Panc1 (cell line): ENCODE results near the gene RNU6-8. TPM values are rescaled to one million over a fixed set of nuclear protein-coding genes. Genes with fewer than 3 reads are reported as not detected.

ENCODE experiments used
- ATAC-seq: fragments of 200-7000 bp; cut with Tn5 transposase; 2 replicates; pipeline ENCODE4 v1.9.1; 2020; ENCODE audit warnings: mild to moderate bottlenecking, moderate library complexity
- BruUV-seq: library from RNA; stranded (reverse); fragments of 400-500 nt; replicated peaks from 2 replicates; lab custom pipeline; 2021; lab: Mats Ljungman, UMichigan
- CTCF ChIA-PET: fragments of 300-600 bp; sonication (Branson Sonifier 250); formaldehyde crosslinking; loops from one replicate; lab custom pipeline; 2022; ENCODE audit warnings: antibody characterized with exemption; lab: Charles Lee
- POLR2A ChIA-PET: fragments of 300-600 bp; sonication (Branson Sonifier 250); formaldehyde crosslinking; loops from one replicate; lab custom pipeline; 2022; ENCODE audit warnings: antibody characterized with exemption; lab: Charles Lee
- DNase-seq: peaks from one replicate; pipeline ENCODE4 v3.0.0-alpha.2; 2010; ENCODE audit warnings: low read depth, low spot score
- H3K27ac ChIP-seq: 2 replicates; pipeline ENCODE4 v1.5.1; 2011; ENCODE audit warnings: mild to moderate bottlenecking, low read length, inconsistent platforms
- H3K27me3 ChIP-seq: fragments of 200-500 bp; sonication (Bioruptor generic); 2 replicates; pipeline ENCODE4 v1.6.0; 2014; ENCODE audit warnings: low read length, inconsistent platforms; ENCODE audit not compliant: control insufficient read depth, insufficient read depth
- H3K36me3 ChIP-seq: fragments of 200-500 bp; sonication (Bioruptor generic); 2 replicates; pipeline ENCODE4 v1.5.1; 2014; ENCODE audit warnings: inconsistent platforms, mild to moderate bottlenecking, low read length, moderate library complexity; ENCODE audit not compliant: control insufficient read depth, insufficient read depth
- H3K4me1 ChIP-seq: 2 replicates; pipeline ENCODE4 v1.5.1; 2011; ENCODE audit warnings: inconsistent platforms, mild to moderate bottlenecking, low read length, moderate library complexity; ENCODE audit not compliant: control insufficient read depth, insufficient read depth
- H3K4me3 ChIP-seq, 2 experiments: 2 replicates each; pipeline ENCODE4 v1.5.1; 2011 to 2012; ENCODE audit warnings: low read depth in 2 of 2, low read length in 2 of 2, mild to moderate bottlenecking in 2 of 2, inconsistent platforms in 1 of 2, moderate library complexity in 1 of 2
- H3K9me3 ChIP-seq: fragments of 200-500 bp; sonication (Bioruptor generic); 2 replicates; pipeline ENCODE4 v1.5.1; 2014; ENCODE audit warnings: low read depth, mild to moderate bottlenecking, inconsistent platforms, low read length, moderate library complexity; ENCODE audit not compliant: control insufficient read depth, insufficient read depth
- CTCF ChIP-seq: fragments of 450-650 bp; IDR thresholded peaks from 2 replicates; pipeline ENCODE4 v1.5.1; 2017; ENCODE audit warnings: mild to moderate bottlenecking
- POLR2AphosphoS5 ChIP-seq: IDR thresholded peaks from 2 replicates; pipeline ENCODE4 v1.6.1; 2012; ENCODE audit warnings: mild to moderate bottlenecking, low read depth, low read length, moderate library complexity
- REST ChIP-seq, 2 experiments: IDR thresholded peaks; 2 replicates each; pipeline ENCODE4 v1.6.1; 2011 to 2012; ENCODE audit warnings: low read depth in 2 of 2, control low read depth in 1 of 2, low read length in 1 of 2, mild to moderate bottlenecking in 1 of 2, moderate library complexity in 1 of 2; ENCODE audit not compliant: insufficient read depth in 1 of 2
- SIN3A ChIP-seq: IDR thresholded peaks from 2 replicates; pipeline ENCODE4 v1.6.1; 2012; ENCODE audit warnings: low read depth, mild to moderate bottlenecking, low read length, moderate library complexity, borderline replicate concordance; ENCODE audit not compliant: insufficient read depth
- TCF7L2 ChIP-seq: IDR thresholded peaks from 2 replicates; pipeline ENCODE4 v1.6.1; 2011; ENCODE audit warnings: mild to moderate bottlenecking, low read depth, low read length, inconsistent platforms
- in situ Hi-C: cut with HindIII; loops from 2 replicates; pipeline ENCODE4 v1.10.0; 2016; ENCODE audit warnings: low sequenced_read_pairs, low pct_unique_long_range_greater_than_20kb
- intact Hi-C: fragments of 100-400 bp; cut with micrococcal nuclease; formaldehyde crosslinking; loops from one replicate; pipeline ENCODE4 v1.10.0; 2022; ENCODE audit not compliant: unreplicated experiment
- total RNA-seq: library from RNA; stranded (reverse); gene quantifications from one replicate; pipeline ENCODE4 v1.2.1, GENCODE V29; 2021; ENCODE audit not compliant: unreplicated experiment

RNU6-8 gene
- total RNA-seq, 1 experiment from 2014 or later, result not detected

- intact Hi-C loops, result no loop called here
Observed at GRCh38 chr14:32232481-32232880, 29.4 kb upstream of the RNU6-8 start.

GRCh38 chr14:32230695-32231280, 27.7 kb upstream of the RNU6-8 start:
- ChIA-PET CTCF (no interaction called here), POLR2A (no interaction called here)
- no TSS peak for BruUV-seq
- intact Hi-C loops (no loop called here), in situ Hi-C loops (no loop called here)
- no peak overlapping the region for H3K27ac ChIP-seq
- 0 out of 2 replicates have a peak, but pooled peaks have one; percentile 38 for ATAC-seq
- no peak overlapping the region for H3K4me3 ChIP-seq
- no peaks in the 10 kb centered on the region for H3K36me3 ChIP-seq
- TF ChIP-seq SIN3A (no peak), REST (IDR thresholded peaks at IDR 0.05; ENCODE audit: insufficient read depth in 1 of 2, low read depth in 2 of 2, low read length in 1 of 2) (no peak), POLR2AphosphoS5 (no peak), TCF7L2 (no peak), CTCF (no peak)
- H3K27me3 ChIP-seq, result no peaks in the 10 kb centered on the region
- DNase-seq, result no peak
- no peaks in the 10 kb centered on the region for H3K4me1 ChIP-seq
- H3K9me3 ChIP-seq, result no peaks in the 10 kb centered on the region

More at GRCh38 chr14:32232481-32232880, 29.4 kb upstream of the RNU6-8 start:
- Histone ChIP-seq H3K9me3 (no peaks in the 10 kb centered on the region), H3K4me3 (no peak overlapping the region), H3K27me3 (no peaks in the 10 kb centered on the region), H3K27ac (no peak overlapping the region), H3K4me1 (no peaks in the 10 kb centered on the region), H3K36me3 (no peaks in the 10 kb centered on the region)
- ChIA-PET CTCF (no interaction called here), POLR2A (no interaction called here)
- in situ Hi-C loops, result no loop called here
- TF ChIP-seq TCF7L2 (no peak), REST (IDR thresholded peaks at IDR 0.05; ENCODE audit: insufficient read depth in 1 of 2, low read depth in 2 of 2, low read length in 1 of 2) (no peak), POLR2AphosphoS5 (no peak), SIN3A (no peak)
- no TSS peak for BruUV-seq
- no peak for ATAC-seq
- no peak for DNase-seq
